Thoracic aorta (tissue), 2 donors: ENCODE data around the gene DCLRE1A. TPM values are rescaled to one million over a fixed set of nuclear protein-coding genes. Genes with fewer than 3 reads are reported as not detected.

Experiments
- ATAC-seq: fragments of 150-250 bp; one replicate; pipeline ENCODE4 v1.8.0; 2017; ENCODE audit warnings: low read depth; ENCODE audit not compliant: insufficient number of reproducible peaks, low FRiP score
- DNase-seq: peaks from one replicate; pipeline ENCODE4 v3.0.0-alpha.2; 2020; ENCODE audit warnings: low spot score
- H3K27ac ChIP-seq, 2 donors: fragments of 200-600 bp; sonication (generic); 1 replicate in 1 of 2; 2 replicates in 1 of 2; pipeline ENCODE4 v1.5.1; 2016; ENCODE audit warnings: mild to moderate bottlenecking in 2 of 2, moderate library complexity in 2 of 2
- H3K27me3 ChIP-seq: fragments of 200-600 bp; sonication (generic); replicated peaks from 2 replicates; pipeline ENCODE4 v1.6.0; 2016; ENCODE audit warnings: mild to moderate bottlenecking; ENCODE audit not compliant: insufficient read depth
- H3K36me3 ChIP-seq: fragments of 200-600 bp; sonication (generic); one replicate; pipeline ENCODE4 v1.5.1; 2016
- H3K4me1 ChIP-seq, 2 donors: fragments of 200-600 bp; sonication (generic); 1 replicate in 1 of 2; 2 replicates in 1 of 2; pipeline versions ENCODE4 v1.5.1 to v1.6.0; 2016; ENCODE audit warnings: low read depth in 2 of 2, mild to moderate bottlenecking in 1 of 2; ENCODE audit not compliant: control insufficient read depth in 1 of 2
- H3K4me3 ChIP-seq: fragments of 200-600 bp; sonication (generic); 2 replicates; pipeline ENCODE4 v1.5.1; 2016; ENCODE audit warnings: mild to moderate bottlenecking
- H3K9me3 ChIP-seq: fragments of 200-600 bp; sonication (generic); 2 replicates; pipeline ENCODE4 v1.5.1; 2016
- CTCF ChIP-seq: fragments of 200-600 bp; sonication (generic); IDR thresholded peaks from one replicate; pipeline ENCODE4 v1.5.1; 2019; ENCODE audit warnings: antibody characterized with exemption
- total RNA-seq, 2 donors: library from RNA; depleted of rRNA; stranded (reverse); fragments of >200 nt; gene quantifications; one replicate each; pipeline versions ENCODE4 v1.1.0 to v1.2.3, GENCODE V29; 2016

Gene DCLRE1A
- total RNA-seq, 2 donors from 2014 or later: 3.2 to 4.2 TPM

GRCh38 chr10:113872139-113873030 is 18.5 kb upstream of the DCLRE1A start:
- DNase-seq: no peak
- ATAC-seq: no peak
- H3K27me3 ChIP-seq: no peaks in the 10 kb centered on the region
- no peak for TF ChIP-seq CTCF
- H3K27ac ChIP-seq: no peak overlapping the region
- H3K4me1 ChIP-seq: no peaks in the 10 kb centered on the region
- H3K36me3 ChIP-seq: no peaks in the 10 kb centered on the region
- H3K4me3 ChIP-seq: no peak overlapping the region
- H3K9me3 ChIP-seq: no peaks in the 10 kb centered on the region

GRCh38 chr10:113869789-113870188 is 15.9 kb upstream of the DCLRE1A start:
- DNase-seq (no peak), ATAC-seq (no peak)
- no peaks in the 10 kb centered on the region for H3K36me3 ChIP-seq
- no peaks in the 10 kb centered on the region for H3K9me3 ChIP-seq
- H3K27me3 ChIP-seq: no peaks in the 10 kb centered on the region
- TF ChIP-seq CTCF: no peak
- no peaks in the 10 kb centered on the region for H3K4me1 ChIP-seq
- no peak overlapping the region for H3K4me3 ChIP-seq
- no peak overlapping the region for H3K27ac ChIP-seq

- no peaks in the 10 kb centered on the region for H3K36me3 ChIP-seq
- no peaks in the 10 kb centered on the region for H3K27me3 ChIP-seq
- H3K4me1 ChIP-seq: no peaks in the 10 kb centered on the region
- H3K27ac ChIP-seq: no peak overlapping the region
- no peak overlapping the region for H3K4me3 ChIP-seq
- DNase-seq (no peak), ATAC-seq (no peak)
- TF ChIP-seq CTCF: no peak
- H3K9me3 ChIP-seq: no peaks in the 10 kb centered on the region
Measured at GRCh38 chr10:113867904-113868303, 14.0 kb upstream of the DCLRE1A start.

- Histone ChIP-seq H3K27me3 (no peaks in the 10 kb centered on the region), H3K9me3 (no peaks in the 10 kb centered on the region), H3K4me1 (no peaks in the 10 kb centered on the region), H3K4me3 (no peak overlapping the region), H3K27ac (no peak overlapping the region), H3K36me3 (no peaks in the 10 kb centered on the region)
- no peak for ATAC-seq
- no peak for TF ChIP-seq CTCF
- no peak for DNase-seq
Measured at GRCh38 chr10:113866551-113867394, 12.9 kb upstream of the DCLRE1A start.

GRCh38 chr10:113865901-113866300 is 12.0 kb upstream of the DCLRE1A start:
- no peaks in the 10 kb centered on the region for H3K9me3 ChIP-seq
- no peaks in the 10 kb centered on the region for H3K27me3 ChIP-seq
- H3K27ac ChIP-seq: no peak overlapping the region
- DNase-seq (no peak), ATAC-seq (no peak)
- H3K4me3 ChIP-seq: no peak overlapping the region
- H3K36me3 ChIP-seq: no peaks in the 10 kb centered on the region
- TF ChIP-seq CTCF: no peak
- no peaks in the 10 kb centered on the region for H3K4me1 ChIP-seq
